Measurements from ENCODE around the gene RALGAPA2.

GRCh38 chr20:20391115-20391514, 321.3 kb downstream of the RALGAPA2 start:
- TF ChIP-seq EP300 (IDR thresholded peaks at IDR 0.05) = no peak
- no peak for TF ChIP-seq POLR2A (IDR thresholded peaks at IDR 0.05; ENCODE audit: low read depth)
- no peak for TF ChIP-seq CTCF (IDR thresholded peaks at IDR 0.05)
- no peak for TF ChIP-seq POLR2AphosphoS5 (IDR thresholded peaks at IDR 0.05)

Measured in esophagus muscularis mucosa (tissue), 4 donors.